ENCODE data around the gene IRAK3.
A peak's percentile ranks its signal among the peaks of the same experiment; 100 is the strongest.
"Not testable (repeated sequence)": the region's sequence is repeated elsewhere in the genome, so short reads cannot be mapped to it uniquely, and the experiment has no call there.

Gene IRAK3

DNA sequence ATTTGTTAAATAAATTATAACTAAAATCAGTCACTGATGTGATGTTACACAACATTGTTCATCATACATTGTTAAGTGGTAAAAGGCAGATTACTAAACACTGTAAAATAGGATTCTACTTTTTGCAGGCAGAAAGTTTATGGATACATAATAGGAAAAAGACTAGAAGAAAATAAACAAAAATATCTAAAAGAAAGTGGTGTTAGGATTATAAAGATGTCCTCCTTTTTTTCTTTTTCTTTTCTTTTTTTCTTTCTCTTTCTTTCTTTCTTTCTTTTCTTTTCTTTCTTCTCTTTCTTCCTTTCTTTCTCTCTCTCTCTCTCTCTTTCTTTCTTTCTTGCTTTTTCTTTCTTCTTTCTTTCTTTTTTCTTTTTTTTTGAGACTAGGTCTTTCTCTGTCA lies 73.7 kb downstream of the IRAK3 start:
- no peak for DNase-seq (ENCODE audit: low read depth)

DNA sequence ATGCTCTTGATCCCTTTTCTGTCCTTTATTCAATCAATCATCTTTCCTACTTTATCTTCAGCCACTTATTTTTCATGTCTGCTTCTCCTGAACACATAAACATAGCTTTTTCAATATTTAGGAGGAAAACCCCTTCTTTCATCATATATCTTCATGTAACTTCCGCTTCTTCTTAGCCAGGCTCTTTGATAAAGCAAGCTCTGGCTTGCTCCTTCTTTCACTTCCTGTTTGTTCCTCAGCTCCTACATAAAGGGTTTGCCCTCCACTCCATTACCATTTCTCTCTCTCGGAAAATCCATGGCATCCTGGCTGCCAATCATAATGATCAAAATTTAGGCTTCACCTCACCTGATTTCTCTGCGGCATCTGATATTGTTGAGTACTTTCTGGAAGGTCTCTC lies 79.5 kb downstream of the IRAK3 start:
- DNase-seq (ENCODE audit: low read depth), result no peak

DNA sequence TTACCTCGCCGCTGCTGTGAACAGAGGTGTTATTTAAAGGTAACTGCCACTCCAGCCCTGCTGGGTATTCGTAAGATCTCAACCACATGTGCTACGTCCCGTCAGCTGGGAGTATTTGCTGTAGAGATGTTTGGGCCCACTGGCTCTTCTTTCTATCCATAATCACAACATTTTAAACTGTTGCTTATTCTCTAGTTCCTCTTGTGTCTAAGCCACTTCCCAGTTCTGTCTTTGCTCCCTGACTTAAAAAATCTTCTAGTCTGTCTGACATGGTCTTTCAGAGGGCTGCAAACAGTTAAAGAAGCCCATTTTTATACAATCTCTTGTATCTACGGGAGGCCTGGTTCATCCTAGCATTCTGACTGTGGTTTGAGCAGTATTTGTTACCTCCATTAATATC lies 80.1 kb downstream of the IRAK3 start:
- no peak for DNase-seq (ENCODE audit: low read depth)

DNA sequence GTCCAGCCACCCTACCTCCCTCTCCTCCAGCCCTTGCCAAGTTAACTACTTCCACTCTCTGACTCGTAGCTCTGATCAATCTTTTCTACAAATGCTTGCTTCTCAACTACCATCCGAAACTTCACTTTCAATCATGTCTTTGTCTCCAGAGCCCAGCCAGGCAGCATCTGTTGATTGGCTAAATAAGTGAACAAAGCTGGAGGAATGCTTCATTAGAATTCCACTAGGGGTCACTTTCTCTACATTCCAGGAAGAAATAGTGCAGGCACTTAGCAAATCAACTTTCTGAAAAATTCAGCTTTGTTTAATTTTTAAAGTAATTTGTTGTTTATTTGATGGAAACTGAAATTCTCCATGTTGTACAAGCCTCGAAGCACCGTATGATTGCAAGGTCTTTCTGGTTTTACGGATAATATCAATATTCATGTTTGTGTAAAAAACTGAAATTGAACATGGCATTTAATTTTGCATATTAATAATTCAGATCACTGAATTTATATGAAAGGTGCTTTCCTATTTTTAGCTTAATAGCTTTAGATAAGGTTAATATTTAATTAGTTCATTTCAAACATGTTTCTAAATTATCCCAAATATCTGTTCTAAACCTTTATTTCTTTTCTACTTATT lies 80.9 kb downstream of the IRAK3 start:
- DNase-seq (ENCODE audit: low read depth), result no peak

DNA sequence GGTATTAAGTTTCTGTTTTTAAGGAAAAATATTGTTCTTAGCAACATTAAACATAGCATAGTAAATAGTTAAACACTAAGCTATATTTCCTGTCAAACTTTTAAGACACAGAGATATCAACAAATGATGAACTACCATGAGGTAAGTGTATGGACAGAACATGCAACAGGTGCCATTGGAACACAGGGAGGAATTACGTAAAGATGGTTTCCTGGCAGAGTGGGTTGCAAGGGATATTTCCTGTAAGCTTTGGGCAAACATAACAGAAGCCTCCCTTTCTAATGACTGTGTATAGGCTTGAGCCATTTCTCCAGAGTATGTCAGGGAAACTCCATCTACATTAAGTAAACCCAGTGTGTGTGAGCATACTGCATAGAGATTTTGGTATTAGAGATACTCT lies 81.6 kb downstream of the IRAK3 start:
- DNase-seq (ENCODE audit: low read depth), result no peak

DNA sequence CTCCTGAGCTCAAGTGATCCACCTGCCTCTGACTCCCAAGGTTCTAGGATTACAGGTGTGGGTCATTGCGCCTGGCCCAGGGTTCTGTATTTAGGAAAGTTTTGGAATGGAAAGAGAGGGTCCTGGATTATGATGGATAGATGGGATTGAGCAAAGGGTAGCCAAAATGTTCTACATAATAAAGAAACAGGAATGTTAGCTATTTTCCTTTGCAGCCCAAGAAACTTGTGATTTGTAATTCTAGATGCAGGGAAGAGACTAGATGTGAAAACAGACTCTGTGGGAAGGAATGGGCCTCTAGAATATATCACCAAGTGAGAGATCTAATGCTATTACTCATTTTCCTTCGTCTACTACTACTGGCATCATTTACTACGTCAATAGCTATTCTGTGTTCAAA lies 83.6 kb downstream of the IRAK3 start:
- no peak for DNase-seq (ENCODE audit: low read depth)

DNA sequence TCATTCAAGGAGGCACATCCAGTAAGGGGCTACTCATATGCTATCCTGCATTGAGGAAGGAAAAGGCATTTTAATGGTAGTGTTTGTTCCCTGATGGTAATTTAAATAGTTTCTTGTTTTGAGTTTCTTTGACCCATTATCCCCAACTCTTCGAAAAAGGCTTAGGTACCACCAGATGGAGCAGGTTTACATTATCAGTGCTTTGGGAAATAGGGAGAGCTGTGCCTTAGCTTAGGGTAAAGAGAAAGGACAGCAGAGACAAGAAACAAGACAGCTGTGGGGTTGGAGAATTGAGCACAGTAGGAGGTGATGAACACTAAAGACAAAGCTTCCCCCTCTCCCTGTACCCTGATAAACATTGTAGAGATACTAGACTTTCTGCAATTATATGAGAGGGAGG lies 84.1 kb downstream of the IRAK3 start:
- no peak for DNase-seq (ENCODE audit: low read depth)

DNA sequence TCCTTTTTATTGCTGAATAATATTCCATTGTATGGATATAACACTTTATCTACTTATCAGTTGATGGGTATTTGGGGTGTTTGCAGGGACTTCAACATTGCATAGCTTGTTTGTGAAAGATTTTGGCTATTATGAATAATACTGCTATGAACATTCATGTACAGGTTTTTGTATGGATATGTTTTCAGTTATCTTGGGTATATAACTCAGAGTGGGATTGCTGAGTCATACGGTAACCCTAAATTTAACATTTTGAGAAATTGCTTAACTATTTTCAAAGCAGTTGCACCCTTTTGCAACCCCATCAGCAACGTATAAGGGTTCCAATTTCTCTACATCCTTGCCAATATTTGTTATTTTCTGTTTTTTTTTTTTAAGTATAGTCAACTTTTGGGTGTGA lies 86.0 kb downstream of the IRAK3 start:
- DNase-seq (ENCODE audit: low read depth), result no peak

DNA sequence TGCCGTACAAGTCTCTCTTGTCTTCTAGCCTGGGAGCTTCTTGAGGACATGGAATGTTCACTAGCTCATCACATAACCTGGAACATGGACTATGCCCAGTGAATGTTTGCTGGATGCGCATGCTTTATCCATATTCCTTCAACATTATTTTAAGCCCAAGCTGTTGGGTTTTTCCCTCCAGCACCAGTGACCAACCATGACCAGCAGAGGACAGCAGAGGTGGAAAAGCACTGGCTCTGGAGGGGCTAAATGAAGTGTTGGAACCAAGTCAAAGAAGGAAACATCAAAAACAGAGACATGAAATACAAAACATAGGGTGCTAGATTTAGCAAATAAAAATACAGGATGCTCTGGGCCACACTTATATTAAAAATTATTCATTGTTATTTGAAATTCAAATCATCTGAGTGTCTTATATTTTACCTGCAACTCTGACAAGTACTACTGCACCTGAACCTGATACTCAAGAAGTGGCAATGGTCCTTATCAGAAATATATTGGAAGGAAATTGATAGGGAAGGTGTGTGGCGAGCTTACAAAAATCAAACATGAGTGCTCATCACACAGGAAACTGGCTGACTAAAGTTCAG lies 90.2 kb downstream of the IRAK3 start:
- peak; percentile 27 for DNase-seq (ENCODE audit: low read depth)

DNA sequence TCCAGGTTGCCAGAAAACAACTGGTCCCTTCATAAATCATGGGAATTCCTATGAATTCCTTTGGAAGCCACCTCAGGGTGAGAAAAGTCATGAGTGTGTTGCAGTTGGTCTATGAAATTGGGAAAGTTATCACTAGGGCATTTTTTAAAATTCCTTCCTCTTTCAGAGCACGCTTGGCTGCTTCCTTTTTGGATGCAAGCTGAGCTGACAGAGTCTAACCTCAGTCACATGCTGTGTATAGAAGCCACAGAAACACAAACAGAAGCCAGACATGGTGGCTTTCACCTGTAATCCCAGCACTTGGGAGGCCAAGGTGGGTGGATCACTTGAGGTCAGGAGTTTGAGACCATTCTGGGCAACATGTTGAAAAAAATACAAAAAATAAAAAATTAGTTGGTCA lies 91.5 kb downstream of the IRAK3 start:
- no peak for DNase-seq (ENCODE audit: low read depth)

DNA sequence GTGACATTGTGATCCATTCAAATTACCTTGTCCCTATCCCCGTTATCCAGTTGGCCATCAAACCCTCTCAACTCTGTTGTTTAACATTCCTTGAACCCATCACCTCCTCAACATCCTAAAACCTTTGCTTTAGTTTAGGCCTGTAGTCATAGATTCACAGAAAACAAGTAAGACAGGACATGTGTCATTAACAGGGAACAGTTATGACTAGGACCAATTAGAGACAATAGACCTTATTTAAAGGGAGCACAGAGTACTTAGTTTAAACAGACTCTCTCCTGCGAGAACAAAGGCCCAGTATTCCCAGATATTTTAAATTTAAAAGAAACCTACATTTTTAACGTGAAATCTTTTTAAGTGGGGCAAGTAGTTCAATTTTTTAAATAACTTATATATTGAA lies 93.2 kb downstream of the IRAK3 start:
- DNase-seq (ENCODE audit: low read depth), result no peak

DNA sequence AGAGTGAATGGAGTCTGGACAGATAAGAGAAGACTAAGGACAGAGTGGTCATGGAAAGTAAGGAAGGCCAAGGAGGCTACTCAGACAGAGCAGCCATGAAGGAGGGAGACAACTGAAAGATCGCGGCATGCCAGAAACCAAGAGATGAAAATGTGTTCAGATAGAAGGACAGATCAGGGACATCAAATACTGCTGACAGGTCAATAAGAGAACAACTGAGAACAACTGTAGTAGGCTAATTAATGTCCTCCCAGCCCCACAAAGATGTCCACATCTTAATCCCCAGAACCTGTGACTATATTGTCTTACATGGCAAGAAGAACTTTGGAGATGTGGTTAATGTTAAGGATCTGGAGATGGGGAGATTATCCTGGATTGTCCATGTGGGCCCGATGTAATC lies 98.3 kb downstream of the IRAK3 start:
- no peak for DNase-seq (ENCODE audit: low read depth)

DNA sequence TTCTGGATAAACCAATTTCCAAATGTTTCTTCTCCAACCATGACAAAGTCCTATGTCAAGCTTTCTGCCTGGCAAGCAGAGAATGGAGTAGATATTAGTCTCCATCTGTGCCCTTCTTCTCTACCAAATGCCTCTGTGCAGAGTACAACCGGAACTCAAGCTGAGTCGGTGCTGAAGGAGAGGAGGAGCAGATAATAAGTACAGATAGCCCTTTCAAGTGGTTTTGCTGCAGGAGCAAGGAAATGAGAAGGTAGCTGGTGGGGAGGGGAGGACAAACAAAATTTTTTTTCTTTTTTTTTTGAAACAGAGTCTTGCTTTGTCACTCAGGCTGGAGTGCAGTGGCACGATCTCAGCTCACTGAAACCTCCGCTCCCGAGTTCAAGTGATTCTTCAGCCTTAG lies 99.1 kb downstream of the IRAK3 start:
- peak; percentile 49 for DNase-seq (ENCODE audit: low read depth)

DNA sequence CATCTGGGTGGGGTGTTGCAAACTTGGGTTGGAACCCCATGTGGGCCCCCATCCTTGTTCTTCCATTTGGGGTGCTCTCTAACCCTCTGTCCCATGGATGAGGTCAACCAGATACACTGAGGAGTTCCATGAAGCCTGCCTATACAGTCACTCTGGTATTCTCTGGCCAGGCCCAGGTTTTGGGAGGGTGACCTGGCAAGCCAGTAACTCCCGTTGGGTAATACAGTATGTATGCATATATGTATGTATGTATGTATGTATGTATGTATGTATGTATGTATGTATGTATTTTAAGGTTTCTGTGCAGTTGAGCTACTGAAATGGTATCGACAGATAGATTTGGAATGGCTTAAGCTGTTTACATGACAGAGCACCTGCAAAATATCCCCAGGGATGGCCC lies 100.5 kb downstream of the IRAK3 start:
- no peak for DNase-seq (ENCODE audit: low read depth)

DNA sequence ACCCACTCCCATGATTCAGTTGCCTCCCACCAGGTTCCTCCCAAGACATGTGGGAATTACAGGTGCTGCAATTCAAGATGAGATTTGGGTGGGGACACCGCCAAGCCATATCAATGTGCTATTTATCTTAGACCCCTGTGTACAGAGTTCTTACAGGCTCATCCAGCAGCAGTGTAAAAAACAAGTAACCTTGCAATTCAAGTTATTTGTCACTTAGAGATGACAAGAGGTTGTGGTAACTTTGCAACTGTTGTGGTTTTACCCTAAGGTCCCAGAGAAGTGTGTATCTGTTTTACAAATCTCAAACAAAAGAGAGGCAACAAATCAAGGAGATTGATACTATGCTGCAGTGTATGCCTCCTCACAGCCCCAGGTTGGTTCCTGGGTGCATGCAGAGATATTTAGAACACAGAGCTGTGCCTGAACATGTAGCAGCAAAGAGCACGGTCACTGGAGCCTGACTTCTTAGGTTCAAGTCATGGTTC lies 101.7 kb downstream of the IRAK3 start:
- no peak for DNase-seq (ENCODE audit: low read depth)

DNA sequence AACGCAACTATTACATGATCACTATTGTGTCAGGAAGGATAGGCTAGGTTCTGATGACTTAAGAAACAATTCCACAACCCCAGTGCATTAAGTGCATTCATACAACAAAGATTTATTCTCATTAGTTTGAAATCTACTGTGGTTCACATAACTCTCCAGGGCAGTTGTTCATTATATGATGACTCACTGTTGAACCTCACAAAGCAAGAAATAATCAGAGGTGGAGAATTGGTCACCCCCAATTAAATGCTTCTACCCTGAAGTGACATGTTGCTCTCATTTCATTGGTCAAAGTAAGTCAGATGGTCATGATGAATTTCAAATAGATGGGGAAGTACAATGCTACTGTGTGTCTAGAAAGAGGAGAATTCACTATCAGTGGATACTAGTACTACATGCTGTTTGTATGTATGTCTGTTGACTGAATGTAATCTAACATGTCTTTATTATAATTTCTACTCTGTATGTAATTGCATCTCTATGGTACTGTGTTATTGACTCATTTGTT lies 107.2 kb downstream of the IRAK3 start:
- no peak for DNase-seq (ENCODE audit: low read depth)

DNA sequence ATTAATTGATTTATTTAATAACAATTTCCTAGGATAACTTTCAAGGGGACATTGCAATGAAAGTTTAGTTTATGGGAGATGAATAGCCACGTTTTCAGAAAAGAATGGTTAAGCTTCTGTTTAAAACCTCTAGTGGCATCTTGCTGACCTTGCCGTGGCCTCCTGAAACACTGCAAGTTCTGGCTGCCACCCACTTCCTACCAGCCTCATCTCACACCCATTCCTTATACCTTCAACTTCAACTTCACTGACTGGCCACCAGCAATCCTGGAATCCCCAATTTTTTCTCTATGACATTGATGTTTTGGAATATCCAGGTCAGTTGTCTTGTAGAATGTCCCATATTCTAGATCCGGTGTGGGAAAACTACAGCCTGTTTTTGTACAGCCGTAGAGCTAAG lies 108.1 kb downstream of the IRAK3 start:
- no peak for DNase-seq (ENCODE audit: low read depth)

DNA sequence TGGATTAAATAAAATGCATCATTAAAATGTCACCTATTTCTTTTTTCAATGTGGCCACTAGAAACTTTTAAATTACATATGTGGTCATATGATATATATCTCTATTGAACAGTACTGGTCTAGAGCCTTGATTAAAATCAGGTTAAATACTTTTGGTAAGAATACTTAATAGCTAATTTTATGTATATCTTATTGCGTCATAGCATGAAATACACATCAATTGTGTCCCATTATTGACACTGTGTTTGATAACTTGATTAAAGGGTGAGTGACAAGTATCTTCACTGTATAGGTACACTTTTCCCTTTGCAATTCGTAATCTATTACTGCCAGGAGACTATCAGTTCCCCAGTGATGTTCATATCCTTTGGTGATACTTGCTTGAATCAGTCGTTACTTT lies 108.9 kb downstream of the IRAK3 start:
- DNase-seq (ENCODE audit: low read depth), result no peak

DNA sequence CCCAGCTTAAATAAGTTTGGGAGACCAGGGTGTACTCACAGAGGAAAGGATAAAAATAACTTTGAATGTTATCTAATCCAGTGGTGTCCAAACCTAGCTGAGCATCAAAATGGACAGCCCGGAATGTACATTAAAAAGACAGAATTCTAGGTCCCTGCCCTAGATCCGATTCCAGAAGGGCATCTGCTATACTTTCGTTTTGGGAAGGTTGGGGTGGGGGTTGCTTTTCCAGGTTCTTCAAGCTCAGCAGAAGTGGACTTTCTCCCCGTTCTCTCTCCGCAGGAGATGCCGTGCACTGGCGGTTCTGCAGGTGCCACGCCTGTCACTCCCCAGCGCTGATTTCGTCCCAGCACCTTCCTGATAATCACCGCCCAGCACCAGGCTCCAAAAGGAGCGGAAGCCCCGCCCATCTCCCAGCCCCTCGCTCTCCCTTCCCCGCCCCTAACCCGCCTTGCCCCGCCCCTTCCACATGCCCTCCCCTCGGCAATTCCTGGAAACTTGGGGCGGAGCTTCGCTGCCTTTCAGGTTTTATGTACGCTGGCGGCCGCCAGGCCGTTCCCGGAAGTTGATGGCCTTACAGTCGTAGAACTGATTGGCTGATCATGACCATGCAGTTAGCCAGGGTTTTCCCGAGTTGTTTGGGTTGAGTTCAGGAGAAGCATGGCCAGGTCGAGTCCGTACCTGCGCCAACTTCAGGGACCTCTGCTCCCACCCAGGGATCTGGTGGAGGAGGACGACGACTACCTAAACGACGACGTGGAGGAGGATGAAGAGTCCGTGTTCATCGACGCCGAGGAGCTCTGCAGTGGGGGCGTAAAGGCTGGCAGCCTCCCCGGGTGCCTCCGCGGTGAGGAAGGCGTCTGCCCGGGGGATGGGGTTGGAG lies 113.2 kb downstream of the IRAK3 start, which contains the start of gene HELB:
Gene HELB (plus strand): TSS at position 550 of the 883 bp plus-strand sequence. CDS start 111 bp downstream, at position 661.
- DNase-seq (ENCODE audit: low read depth), result peak; percentile 90

DNA sequence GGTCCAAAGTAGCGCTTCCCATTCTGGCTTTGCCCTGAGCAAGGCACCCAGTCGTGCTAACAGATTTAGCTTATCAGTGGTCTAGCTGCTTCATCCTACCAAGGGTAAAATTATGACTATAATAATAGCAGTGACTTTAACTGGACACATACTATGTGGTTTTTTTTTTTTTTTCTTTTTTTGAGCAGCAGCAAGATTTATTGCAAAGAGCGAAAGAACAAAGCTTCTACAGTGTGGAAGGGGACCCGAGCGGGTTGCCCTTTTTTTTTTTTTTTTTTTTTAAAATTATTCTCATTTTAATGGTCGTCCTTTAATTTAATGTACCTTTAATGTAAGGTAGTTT lies 113.8 kb downstream of the IRAK3 start:
- DNase-seq (ENCODE audit: low read depth), result no peak

DNA sequence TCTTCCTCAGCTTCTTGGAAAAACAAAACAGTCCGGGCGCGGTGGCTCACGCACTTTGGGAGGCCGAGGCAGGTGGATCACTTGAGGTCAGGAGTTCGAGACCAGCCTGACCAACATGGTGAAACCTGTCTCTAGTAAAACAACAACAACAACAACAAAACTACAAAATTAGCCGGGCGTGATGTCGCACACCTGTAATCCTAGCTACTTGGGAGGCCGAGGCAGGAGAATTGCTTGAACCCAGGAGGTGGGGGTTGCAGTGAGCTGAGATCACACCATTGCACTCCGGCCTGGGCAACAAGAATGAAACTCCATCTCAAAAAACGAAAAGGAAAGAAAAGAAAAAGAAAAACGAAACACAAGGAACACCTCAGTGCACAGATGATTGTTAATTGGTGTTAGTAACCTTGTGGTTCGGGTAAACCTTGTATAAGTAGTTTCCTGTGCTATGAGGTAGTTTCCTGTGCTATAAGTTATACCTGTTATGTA lies 114.3 kb downstream of the IRAK3 start:
- DNase-seq (ENCODE audit: low read depth), result not testable (repeated sequence)

Measured in activated T-helper 1 cell treated with Interleukin-2 at 50 U/mL for 16 hours (primary cell).